ENCODE measurements around the gene CCR5AS.
"Not testable (repeated sequence)": the region's sequence is repeated elsewhere in the genome, so short reads cannot be mapped to it uniquely, and the experiment has no call there.

Gene CCR5AS

DNA sequence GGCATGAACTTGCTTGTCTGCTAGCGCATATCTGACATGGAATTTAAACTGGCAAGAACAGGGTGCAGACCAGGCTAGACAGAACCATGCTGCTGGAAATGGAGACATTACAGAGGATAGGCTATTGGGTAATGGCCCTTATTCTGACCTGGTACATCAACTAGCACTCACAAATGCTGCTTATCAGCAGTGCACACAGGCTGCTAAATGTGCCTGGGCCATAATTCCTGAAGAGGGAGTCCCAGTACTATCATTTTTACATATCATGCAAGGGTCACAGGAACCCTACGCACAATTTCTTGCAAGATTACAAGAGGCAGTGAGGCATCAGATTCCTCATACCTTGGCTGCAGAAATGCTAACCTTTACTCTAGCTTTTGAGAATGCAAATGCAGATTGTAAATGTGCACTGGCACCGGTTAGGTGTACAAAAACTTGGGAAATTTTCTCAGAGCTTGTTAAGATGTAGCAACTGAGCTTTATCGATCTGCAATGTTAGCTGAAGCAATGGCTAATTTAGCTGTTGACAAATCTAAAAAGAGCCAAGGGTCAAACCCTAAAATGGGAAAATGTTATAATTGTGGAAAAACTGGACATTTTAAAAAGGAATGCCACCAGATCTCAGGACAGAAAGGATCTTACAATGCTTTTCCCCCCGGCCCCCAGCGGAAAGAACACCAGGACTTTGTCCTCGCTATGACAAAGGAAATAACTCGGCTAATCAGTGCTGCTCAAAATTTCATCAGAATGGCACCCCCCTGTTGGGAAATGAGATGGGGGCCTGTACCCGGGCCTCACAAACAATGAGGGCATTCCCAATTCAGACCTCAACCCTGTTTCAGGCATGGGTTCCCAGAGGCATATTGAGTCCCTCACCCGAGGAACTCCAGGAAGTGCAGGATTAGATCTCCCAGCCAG is 21.3 kb upstream of the CCR5AS start:
- no peak for DNase-seq (ENCODE audit: low read depth)

DNA sequence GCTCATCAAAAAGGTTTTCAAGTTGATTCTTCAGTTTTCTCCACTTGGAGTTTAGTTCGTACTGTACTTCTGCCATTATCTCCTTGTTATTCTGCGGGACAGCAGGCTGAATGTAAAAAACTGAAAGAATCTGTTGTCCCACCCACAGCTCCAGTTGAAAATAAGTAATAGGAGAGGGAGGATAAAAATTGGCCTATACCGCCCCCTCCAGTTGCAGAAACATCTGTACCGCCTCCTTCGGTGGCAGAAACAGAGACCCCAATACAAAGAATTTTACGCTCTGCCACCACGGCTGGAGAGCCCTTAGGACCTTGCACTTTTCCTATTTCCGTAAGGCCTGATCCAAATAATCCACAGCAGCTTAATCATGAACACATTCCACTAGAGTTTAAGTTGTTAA is 20.5 kb upstream of the CCR5AS start:
- not testable (repeated sequence) for H3K4me3 ChIP-seq (ENCODE audit: low read length); H3K9me3 ChIP-seq (ENCODE audit: control insufficient read depth, low read length); H3K27me3 ChIP-seq (replicated peaks; ENCODE audit: control insufficient read depth, insufficient read depth, low read length); H3K36me3 ChIP-seq (ENCODE audit: control insufficient read depth, insufficient read depth, low read length, severe bottlenecking); DNase-seq (ENCODE audit: low read depth); H3K9ac ChIP-seq (ENCODE audit: low read length)
- peaks cover 11% of the 10 kb centered on the region for H3K4me1 ChIP-seq (ENCODE audit: control insufficient read depth, insufficient read depth, low read length)

More for the DNA sequence above, 21.3 kb upstream of the CCR5AS start:
- Histone ChIP-seq H3K9me3 (ENCODE audit: control insufficient read depth, low read length) (peaks cover 7% of the 10 kb centered on the region), H3K9ac (ENCODE audit: low read length) (no peak overlapping the region), H3K36me3 (ENCODE audit: control insufficient read depth, insufficient read depth, low read length, severe bottlenecking) (no peaks in the 10 kb centered on the region), H3K27me3 (replicated peaks; ENCODE audit: control insufficient read depth, insufficient read depth, low read length) (no peaks in the 10 kb centered on the region), H3K4me3 (ENCODE audit: low read length) (no peak overlapping the region), H3K4me1 (ENCODE audit: control insufficient read depth, insufficient read depth, low read length) (peaks cover 11% of the 10 kb centered on the region)

- DNase-seq (ENCODE audit: low read depth); H3K9me3 ChIP-seq (ENCODE audit: control insufficient read depth, low read length); H3K27me3 ChIP-seq (replicated peaks; ENCODE audit: control insufficient read depth, insufficient read depth, low read length); H3K4me3 ChIP-seq (ENCODE audit: low read length); H3K9ac ChIP-seq (ENCODE audit: low read length); H3K36me3 ChIP-seq (ENCODE audit: control insufficient read depth, insufficient read depth, low read length, severe bottlenecking): not testable (repeated sequence)
- peaks cover 11% of the 10 kb centered on the region for H3K4me1 ChIP-seq (ENCODE audit: control insufficient read depth, insufficient read depth, low read length)
Measured at GRCh38 chr3:46426476-46426875, 19.6 kb upstream of the CCR5AS start.

DNA sequence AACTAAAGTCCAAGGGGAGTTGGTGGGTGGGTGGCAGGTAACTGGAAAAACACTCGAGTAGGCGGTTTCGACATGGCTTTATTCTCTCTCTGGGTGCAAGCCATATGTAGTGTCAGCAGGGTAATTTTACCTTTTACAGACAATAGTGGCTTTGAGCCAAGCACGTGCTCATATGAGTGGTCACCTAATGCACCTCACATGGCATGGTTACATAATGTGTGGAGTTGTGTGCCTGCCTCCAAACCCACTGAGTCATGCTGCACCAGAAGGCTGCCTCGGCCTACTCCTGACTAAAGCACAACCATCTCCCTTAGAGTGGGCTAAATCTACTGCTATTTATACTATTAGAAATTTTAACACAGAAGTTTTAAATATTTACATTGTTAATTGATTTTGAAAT is 16.7 kb upstream of the CCR5AS start:
- Histone ChIP-seq H3K4me1 (ENCODE audit: control insufficient read depth, insufficient read depth, low read length) (peaks cover 8% of the 10 kb centered on the region), H3K27me3 (replicated peaks; ENCODE audit: control insufficient read depth, insufficient read depth, low read length) (no peaks in the 10 kb centered on the region), H3K4me3 (ENCODE audit: low read length) (no peak overlapping the region), H3K9me3 (ENCODE audit: control insufficient read depth, low read length) (no peaks in the 10 kb centered on the region), H3K36me3 (ENCODE audit: control insufficient read depth, insufficient read depth, low read length, severe bottlenecking) (no peaks in the 10 kb centered on the region), H3K9ac (ENCODE audit: low read length) (no peak overlapping the region)
- DNase-seq (ENCODE audit: low read depth): no peak

GRCh38 chr3:46422617-46423016 is 15.8 kb upstream of the CCR5AS start:
- DNase-seq (ENCODE audit: low read depth): no peak

DNA sequence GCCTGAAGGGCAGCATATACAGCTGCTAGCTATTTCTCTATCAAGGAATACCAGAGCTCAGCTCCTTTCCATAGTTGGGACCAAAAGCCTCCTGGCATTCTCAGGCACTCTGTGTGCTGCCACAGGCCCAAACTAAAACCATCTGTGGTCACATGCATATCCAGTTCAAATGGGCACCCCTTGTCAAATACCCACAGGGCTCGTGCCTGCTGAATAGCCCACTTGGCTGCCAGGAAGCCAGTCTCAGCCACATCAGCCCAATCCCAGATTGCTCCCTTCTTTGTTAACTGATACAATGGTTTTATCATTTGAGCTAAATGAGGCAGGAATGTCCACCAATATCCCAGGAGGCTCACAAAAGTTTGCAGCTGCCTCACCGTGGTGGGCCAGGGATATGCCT is 14.1 kb upstream of the CCR5AS start:
- Histone ChIP-seq H3K36me3 (ENCODE audit: control insufficient read depth, insufficient read depth, low read length, severe bottlenecking) (no peaks in the 10 kb centered on the region), H3K4me3 (ENCODE audit: low read length) (no peak overlapping the region), H3K27me3 (replicated peaks; ENCODE audit: control insufficient read depth, insufficient read depth, low read length) (no peaks in the 10 kb centered on the region), H3K9me3 (ENCODE audit: control insufficient read depth, low read length) (no peaks in the 10 kb centered on the region), H3K9ac (ENCODE audit: low read length) (no peak overlapping the region), H3K4me1 (ENCODE audit: control insufficient read depth, insufficient read depth, low read length) (no peaks in the 10 kb centered on the region)
- DNase-seq (ENCODE audit: low read depth): no peak

More at GRCh38 chr3:46422617-46423016, 15.8 kb upstream of the CCR5AS start:
- Histone ChIP-seq H3K9me3 (ENCODE audit: control insufficient read depth, low read length) (no peaks in the 10 kb centered on the region), H3K4me1 (ENCODE audit: control insufficient read depth, insufficient read depth, low read length) (no peaks in the 10 kb centered on the region), H3K9ac (ENCODE audit: low read length) (no peak overlapping the region), H3K27me3 (replicated peaks; ENCODE audit: control insufficient read depth, insufficient read depth, low read length) (no peaks in the 10 kb centered on the region), H3K36me3 (ENCODE audit: control insufficient read depth, insufficient read depth, low read length, severe bottlenecking) (no peaks in the 10 kb centered on the region), H3K4me3 (ENCODE audit: low read length) (no peak overlapping the region)

GRCh38 chr3:46419816-46420215 is 12.9 kb upstream of the CCR5AS start:
- H3K4me1 ChIP-seq (ENCODE audit: control insufficient read depth, insufficient read depth, low read length): no peaks in the 10 kb centered on the region
- no peak for DNase-seq (ENCODE audit: low read depth)

DNA sequence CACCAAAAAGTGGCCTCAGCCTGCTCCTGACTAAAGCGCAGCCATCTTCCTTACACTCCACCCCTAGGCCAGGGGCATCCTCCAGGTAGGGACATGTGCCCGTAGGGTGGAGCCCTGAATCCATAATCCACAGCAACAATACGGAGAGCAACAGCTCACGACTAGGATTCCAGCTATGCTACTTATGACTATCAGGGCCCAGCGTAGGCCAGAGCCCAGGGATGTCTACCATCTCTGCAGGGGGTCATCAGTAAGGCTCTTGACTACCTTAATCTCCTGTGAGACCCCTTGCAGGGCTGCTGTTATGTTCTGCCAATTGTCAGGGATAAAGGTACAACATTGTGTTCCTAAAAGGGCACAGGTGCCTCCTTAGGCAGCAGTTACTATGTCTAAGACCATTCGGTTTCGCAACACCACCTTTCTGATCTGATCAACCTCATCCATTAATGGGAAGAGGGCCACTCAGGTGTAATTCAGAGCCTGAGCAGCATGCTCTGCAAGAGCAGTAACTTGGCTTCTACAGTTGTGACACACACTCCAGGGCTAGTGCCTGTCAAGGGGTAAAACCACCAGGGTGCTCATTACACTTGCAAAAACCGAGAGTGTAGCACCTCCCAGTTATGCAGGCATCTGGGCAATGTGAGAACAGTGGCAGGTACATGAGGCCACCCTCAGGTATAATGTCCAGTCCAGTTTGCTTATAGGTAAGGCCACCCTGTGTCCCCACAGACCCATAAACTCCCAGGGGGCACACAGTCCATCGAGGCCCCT is 11.2 kb upstream of the CCR5AS start:
- Histone ChIP-seq H3K9me3 (ENCODE audit: control insufficient read depth, low read length) (no peaks in the 10 kb centered on the region), H3K9ac (ENCODE audit: low read length) (no peak overlapping the region), H3K4me1 (ENCODE audit: control insufficient read depth, insufficient read depth, low read length) (no peaks in the 10 kb centered on the region), H3K27me3 (replicated peaks; ENCODE audit: control insufficient read depth, insufficient read depth, low read length) (no peaks in the 10 kb centered on the region), H3K36me3 (ENCODE audit: control insufficient read depth, insufficient read depth, low read length, severe bottlenecking) (no peaks in the 10 kb centered on the region), H3K4me3 (ENCODE audit: low read length) (no peak overlapping the region)
- no peak for DNase-seq (ENCODE audit: low read depth)

More at GRCh38 chr3:46419816-46420215, 12.9 kb upstream of the CCR5AS start:
- no peaks in the 10 kb centered on the region for H3K27me3 ChIP-seq (replicated peaks; ENCODE audit: control insufficient read depth, insufficient read depth, low read length)
- no peaks in the 10 kb centered on the region for H3K9me3 ChIP-seq (ENCODE audit: control insufficient read depth, low read length)
- no peak overlapping the region for H3K9ac ChIP-seq (ENCODE audit: low read length)
- H3K4me3 ChIP-seq (ENCODE audit: low read length): no peak overlapping the region
- no peaks in the 10 kb centered on the region for H3K36me3 ChIP-seq (ENCODE audit: control insufficient read depth, insufficient read depth, low read length, severe bottlenecking)

DNA sequence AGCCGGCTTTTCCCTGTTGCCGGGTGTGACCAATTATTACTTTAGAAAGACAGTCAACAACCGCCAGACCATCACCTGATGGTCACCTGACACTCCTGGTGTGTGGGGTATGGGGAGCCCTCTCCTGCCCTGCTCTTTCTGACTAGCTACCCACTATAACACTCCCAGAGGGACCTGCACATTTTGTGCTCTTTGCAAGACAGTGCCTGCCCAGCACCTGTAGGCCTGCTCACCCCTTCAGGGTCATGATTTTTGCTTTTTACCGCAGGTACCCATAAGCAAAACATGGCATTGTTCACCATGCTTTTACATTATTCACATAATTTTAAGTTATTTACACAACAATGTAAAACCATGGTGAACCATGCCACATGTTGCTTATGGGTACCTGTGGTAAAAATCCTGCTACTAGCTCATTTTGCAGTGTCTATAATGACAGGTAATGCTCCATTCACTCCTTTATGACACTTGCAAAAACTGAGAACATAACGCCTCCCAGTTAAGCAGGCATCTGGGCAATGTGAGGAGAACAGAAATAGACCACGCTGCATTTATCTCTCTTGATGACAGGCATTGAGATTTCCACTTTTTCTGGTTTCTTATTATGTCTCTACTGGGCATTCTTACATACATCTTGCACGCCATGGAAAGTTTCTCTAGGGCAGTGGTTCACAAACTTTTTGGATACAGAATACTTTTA is 10.1 kb upstream of the CCR5AS start:
- Histone ChIP-seq H3K36me3 (ENCODE audit: control insufficient read depth, insufficient read depth, low read length, severe bottlenecking) (no peaks in the 10 kb centered on the region), H3K9me3 (ENCODE audit: control insufficient read depth, low read length) (no peaks in the 10 kb centered on the region), H3K4me1 (ENCODE audit: control insufficient read depth, insufficient read depth, low read length) (no peaks in the 10 kb centered on the region), H3K9ac (ENCODE audit: low read length) (no peak overlapping the region), H3K27me3 (replicated peaks; ENCODE audit: control insufficient read depth, insufficient read depth, low read length) (no peaks in the 10 kb centered on the region), H3K4me3 (ENCODE audit: low read length) (no peak overlapping the region)
- no peak for DNase-seq (ENCODE audit: low read depth)

DNA sequence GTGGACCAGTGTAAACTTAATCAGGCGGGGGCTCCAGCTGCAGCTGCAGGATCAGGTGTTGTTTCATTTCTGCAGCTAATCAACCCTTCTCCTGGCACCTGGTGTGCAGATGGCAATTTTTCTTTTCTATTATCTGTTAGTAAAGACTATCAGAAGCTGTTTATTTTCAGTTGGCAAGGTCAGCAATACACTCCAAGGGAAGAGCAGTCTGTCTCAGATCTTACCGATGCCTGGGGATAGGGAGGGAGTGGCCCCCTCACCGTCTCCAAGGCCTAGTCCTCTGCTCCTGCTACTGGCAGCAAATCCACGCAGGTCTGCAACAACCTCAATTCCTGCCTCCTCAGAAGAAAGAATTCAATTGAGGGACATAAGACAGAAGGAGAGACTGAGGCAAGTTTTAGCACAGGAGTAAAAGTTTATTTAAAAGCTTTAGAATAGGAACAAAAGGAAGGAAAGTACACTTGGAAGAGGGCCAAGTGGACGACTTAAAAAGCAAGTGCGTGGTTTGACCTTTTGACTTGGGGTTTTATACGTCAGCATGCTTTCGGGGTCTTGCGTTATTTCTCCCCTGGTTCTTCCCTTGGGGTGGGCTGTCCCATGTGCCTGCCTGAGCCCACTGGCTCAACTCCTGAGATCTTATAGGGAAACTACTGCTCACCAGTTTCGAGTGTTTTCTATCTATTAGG is 9.4 kb upstream of the CCR5AS start:
- Histone ChIP-seq H3K27me3 (replicated peaks; ENCODE audit: control insufficient read depth, insufficient read depth, low read length) (no peaks in the 10 kb centered on the region), H3K4me1 (ENCODE audit: control insufficient read depth, insufficient read depth, low read length) (no peaks in the 10 kb centered on the region), H3K4me3 (ENCODE audit: low read length) (no peak overlapping the region), H3K9me3 (ENCODE audit: control insufficient read depth, low read length) (no peaks in the 10 kb centered on the region), H3K9ac (ENCODE audit: low read length) (no peak overlapping the region), H3K36me3 (ENCODE audit: control insufficient read depth, insufficient read depth, low read length, severe bottlenecking) (no peaks in the 10 kb centered on the region)
- no peak for DNase-seq (ENCODE audit: low read depth)
